ENCODE data around the gene NME9. TPM values are rescaled to one million over a fixed set of nuclear protein-coding genes. Genes with fewer than 3 reads are reported as not detected.

NME9 gene
- total and polyA plus RNA-seq, 4 donors: 0.08 to 0.39 TPM; not detected in 2

DNA sequence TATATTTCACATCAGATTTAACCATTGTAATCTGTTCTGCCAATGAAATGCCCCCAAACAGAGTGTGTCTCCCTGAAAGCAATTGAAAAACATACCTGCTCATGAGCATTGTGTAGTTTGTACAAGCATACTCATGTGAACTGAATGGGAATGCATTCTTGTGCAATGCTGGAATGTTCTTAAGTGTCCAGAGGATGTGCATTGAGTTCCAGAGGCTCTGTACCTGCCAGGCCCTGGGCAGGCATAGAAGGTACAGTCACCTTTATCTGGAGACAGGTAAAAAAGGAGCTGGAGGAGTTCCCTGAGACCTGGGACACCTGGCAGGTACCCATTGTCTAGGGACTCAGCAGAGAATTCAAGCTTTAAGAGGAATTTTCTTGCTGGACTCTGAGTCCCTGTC is 21.5 kb upstream of the NME9 start:
- Histone ChIP-seq H3K27ac (ENCODE audit: low read depth in 1 of 2, low read length in 2 of 2) (no peak overlapping the region), H3K36me3 (ENCODE audit: control insufficient read depth in 4 of 4, insufficient read depth in 3 of 4, low read depth in 1 of 4, low read length in 3 of 4) (no peaks in the 10 kb centered on the region), H3K9ac (ENCODE audit: low read depth in 1 of 2, low read length in 2 of 2) (no peak overlapping the region), H3K4me3 (ENCODE audit: low read depth in 1 of 3, low read length in 3 of 3) (no peak overlapping the region), H3K9me3 (ENCODE audit: control insufficient read depth in 4 of 4, low read length in 3 of 4) (no peaks in the 10 kb centered on the region), H3K4me1 (ENCODE audit: control insufficient read depth in 4 of 4, insufficient read depth in 4 of 4, low read length in 3 of 4) (peaks cover 0 to 19% (median 7%) of the 10 kb centered on the region in 4 donors), H3K27me3 (ENCODE audit: control insufficient read depth in 4 of 4, insufficient read depth in 4 of 4, low read length in 3 of 4) (no peaks in the 10 kb centered on the region)
- no peak for DNase-seq (ENCODE audit: low spot score)
- TF ChIP-seq, protein P1, sequence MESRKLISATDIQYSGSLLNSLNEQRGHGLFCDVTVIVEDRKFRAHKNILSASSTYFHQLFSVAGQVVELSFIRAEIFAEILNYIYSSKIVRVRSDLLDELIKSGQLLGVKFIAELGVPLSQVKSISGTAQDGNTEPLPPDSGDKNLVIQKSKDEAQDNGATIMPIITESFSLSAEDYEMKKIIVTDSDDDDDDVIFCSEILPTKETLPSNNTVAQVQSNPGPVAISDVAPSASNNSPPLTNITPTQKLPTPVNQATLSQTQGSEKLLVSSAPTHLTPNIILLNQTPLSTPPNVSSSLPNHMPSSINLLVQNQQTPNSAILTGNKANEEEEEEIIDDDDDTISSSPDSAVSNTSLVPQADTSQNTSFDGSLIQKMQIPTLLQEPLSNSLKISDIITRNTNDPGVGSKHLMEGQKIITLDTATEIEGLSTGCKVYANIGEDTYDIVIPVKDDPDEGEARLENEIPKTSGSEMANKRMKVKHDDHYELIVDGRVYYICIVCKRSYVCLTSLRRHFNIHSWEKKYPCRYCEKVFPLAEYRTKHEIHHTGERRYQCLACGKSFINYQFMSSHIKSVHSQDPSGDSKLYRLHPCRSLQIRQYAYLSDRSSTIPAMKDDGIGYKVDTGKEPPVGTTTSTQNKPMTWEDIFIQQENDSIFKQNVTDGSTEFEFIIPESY (IDR thresholded peaks at IDR 0.05): no peak
- TF ChIP-seq HNF4G (IDR thresholded peaks at IDR 0.05) (no peak), HNF4A (conservative IDR thresholded peaks at IDR 0.05) (no peak), EGR1 (IDR thresholded peaks at IDR 0.05; ENCODE audit: low read depth in 2 of 2) (no peak), NR2F2 (IDR thresholded peaks at IDR 0.05) (no peak)
- TF ChIP-seq, protein P2, sequence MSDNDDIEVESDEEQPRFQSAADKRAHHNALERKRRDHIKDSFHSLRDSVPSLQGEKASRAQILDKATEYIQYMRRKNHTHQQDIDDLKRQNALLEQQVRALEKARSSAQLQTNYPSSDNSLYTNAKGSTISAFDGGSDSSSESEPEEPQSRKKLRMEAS (IDR thresholded peaks at IDR 0.05): no peak

DNA sequence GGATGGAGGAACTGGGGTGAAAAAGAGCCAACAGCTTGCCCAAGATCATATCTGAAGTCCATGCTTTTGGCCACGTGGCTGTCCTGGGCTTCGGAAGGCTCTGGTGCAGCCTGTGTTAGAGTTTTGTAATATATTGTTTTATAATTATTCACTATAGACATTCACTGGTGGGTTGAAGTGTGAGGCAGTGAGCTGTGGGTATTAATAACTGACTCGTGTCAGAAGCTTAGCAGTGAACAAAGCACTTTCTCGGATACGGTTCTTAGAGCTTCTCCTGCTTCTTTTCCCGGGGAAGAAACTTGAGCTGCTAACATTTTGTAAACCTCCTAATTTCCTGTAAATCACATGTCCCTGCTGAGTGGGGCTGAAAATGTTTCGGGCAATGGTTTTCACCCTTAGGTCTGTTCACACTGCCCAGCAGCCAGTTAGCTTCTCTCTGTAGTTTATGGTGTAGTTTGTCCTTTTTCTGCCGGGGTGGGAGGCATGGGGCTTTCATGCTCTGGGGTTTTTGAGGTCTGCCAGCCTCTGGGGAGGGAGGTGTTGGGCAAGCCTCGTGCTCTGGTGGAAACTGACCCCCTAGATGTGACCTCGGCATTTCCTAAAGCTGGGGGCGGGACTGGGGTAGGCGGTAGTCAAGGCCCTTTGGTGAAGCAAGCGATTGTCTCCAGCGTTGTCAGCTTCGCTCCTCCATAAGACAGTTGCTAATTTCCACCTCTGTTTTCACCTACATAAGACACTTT is 20.4 kb upstream of the NME9 start:
- Histone ChIP-seq H3K9me3 (ENCODE audit: control insufficient read depth in 4 of 4, low read length in 3 of 4) (no peaks in the 10 kb centered on the region), H3K36me3 (ENCODE audit: control insufficient read depth in 4 of 4, insufficient read depth in 3 of 4, low read depth in 1 of 4, low read length in 3 of 4) (no peaks in the 10 kb centered on the region), H3K27me3 (ENCODE audit: control insufficient read depth in 4 of 4, insufficient read depth in 4 of 4, low read length in 3 of 4) (no peaks in the 10 kb centered on the region), H3K9ac (ENCODE audit: low read depth in 1 of 2, low read length in 2 of 2) (no peak overlapping the region), H3K27ac (ENCODE audit: low read depth in 1 of 2, low read length in 2 of 2) (no peak overlapping the region), H3K4me1 (ENCODE audit: control insufficient read depth in 4 of 4, insufficient read depth in 4 of 4, low read length in 3 of 4) (peaks cover 0 to 19% (median 8%) of the 10 kb centered on the region in 4 donors), H3K4me3 (ENCODE audit: low read depth in 1 of 3, low read length in 3 of 3) (no peak overlapping the region)
- 70% methylated on average over 15 of the region's 15 CpGs for WGBS
- TF ChIP-seq YY1 (IDR thresholded peaks at IDR 0.05) (no peak), SP1 (IDR thresholded peaks at IDR 0.05) (no peak), FOXA2 (IDR thresholded peaks at IDR 0.05) (no peak), TAF1 (conservative IDR thresholded peaks at IDR 0.05) (no peak), GABPA (IDR thresholded peaks at IDR 0.05 in 1 of 2, conservative IDR thresholded peaks at IDR 0.05 in 1 of 2) (no peak), RXRA (IDR thresholded peaks at IDR 0.05) (no peak), HNF4A (conservative IDR thresholded peaks at IDR 0.05) (no peak), JUND (IDR thresholded peaks at IDR 0.05) (no peak), FOXA1 (IDR thresholded peaks at IDR 0.05) (no peak)
- TF ChIP-seq, protein P3, sequence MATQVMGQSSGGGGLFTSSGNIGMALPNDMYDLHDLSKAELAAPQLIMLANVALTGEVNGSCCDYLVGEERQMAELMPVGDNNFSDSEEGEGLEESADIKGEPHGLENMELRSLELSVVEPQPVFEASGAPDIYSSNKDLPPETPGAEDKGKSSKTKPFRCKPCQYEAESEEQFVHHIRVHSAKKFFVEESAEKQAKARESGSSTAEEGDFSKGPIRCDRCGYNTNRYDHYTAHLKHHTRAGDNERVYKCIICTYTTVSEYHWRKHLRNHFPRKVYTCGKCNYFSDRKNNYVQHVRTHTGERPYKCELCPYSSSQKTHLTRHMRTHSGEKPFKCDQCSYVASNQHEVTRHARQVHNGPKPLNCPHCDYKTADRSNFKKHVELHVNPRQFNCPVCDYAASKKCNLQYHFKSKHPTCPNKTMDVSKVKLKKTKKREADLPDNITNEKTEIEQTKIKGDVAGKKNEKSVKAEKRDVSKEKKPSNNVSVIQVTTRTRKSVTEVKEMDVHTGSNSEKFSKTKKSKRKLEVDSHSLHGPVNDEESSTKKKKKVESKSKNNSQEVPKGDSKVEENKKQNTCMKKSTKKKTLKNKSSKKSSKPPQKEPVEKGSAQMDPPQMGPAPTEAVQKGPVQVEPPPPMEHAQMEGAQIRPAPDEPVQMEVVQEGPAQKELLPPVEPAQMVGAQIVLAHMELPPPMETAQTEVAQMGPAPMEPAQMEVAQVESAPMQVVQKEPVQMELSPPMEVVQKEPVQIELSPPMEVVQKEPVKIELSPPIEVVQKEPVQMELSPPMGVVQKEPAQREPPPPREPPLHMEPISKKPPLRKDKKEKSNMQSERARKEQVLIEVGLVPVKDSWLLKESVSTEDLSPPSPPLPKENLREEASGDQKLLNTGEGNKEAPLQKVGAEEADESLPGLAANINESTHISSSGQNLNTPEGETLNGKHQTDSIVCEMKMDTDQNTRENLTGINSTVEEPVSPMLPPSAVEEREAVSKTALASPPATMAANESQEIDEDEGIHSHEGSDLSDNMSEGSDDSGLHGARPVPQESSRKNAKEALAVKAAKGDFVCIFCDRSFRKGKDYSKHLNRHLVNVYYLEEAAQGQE (IDR thresholded peaks at IDR 0.05): no peak
- TF ChIP-seq, protein P4, sequence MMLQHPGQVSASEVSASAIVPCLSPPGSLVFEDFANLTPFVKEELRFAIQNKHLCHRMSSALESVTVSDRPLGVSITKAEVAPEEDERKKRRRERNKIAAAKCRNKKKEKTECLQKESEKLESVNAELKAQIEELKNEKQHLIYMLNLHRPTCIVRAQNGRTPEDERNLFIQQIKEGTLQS (IDR thresholded peaks at IDR 0.05): no peak
- TF ChIP-seq, protein P5, sequence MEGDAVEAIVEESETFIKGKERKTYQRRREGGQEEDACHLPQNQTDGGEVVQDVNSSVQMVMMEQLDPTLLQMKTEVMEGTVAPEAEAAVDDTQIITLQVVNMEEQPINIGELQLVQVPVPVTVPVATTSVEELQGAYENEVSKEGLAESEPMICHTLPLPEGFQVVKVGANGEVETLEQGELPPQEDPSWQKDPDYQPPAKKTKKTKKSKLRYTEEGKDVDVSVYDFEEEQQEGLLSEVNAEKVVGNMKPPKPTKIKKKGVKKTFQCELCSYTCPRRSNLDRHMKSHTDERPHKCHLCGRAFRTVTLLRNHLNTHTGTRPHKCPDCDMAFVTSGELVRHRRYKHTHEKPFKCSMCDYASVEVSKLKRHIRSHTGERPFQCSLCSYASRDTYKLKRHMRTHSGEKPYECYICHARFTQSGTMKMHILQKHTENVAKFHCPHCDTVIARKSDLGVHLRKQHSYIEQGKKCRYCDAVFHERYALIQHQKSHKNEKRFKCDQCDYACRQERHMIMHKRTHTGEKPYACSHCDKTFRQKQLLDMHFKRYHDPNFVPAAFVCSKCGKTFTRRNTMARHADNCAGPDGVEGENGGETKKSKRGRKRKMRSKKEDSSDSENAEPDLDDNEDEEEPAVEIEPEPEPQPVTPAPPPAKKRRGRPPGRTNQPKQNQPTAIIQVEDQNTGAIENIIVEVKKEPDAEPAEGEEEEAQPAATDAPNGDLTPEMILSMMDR (IDR thresholded peaks at IDR 0.05; ENCODE audit: low read depth, low read length, missing input control): no peak
- TF ChIP-seq, protein P2 (IDR thresholded peaks at IDR 0.05): no peak
- no peak for DNase-seq (ENCODE audit: low spot score)

All from liver (tissue), 9 donors.